HepG2 (cell line): Measurements from ENCODE around the gene PBX2. TPM values are rescaled to one million over a fixed set of nuclear protein-coding genes. Genes with fewer than 3 reads are reported as not detected.

ENCODE experiments used
- EP300 ChIP-seq, 3 experiments: sonication (generic) in 1 of 3; formaldehyde crosslinking in 1 of 3; IDR thresholded peaks; 2 replicates each; pipeline versions ENCODE4 v1.5.1 to v1.6.1; 2011 to 2020; ENCODE audit warnings: low read depth in 2 of 3, low read length in 2 of 3, borderline replicate concordance in 1 of 3, improper control_type of control experiment in 1 of 3, mild to moderate bottlenecking in 1 of 3, missing genetic modification reagents in 1 of 3, moderate library complexity in 1 of 3
- GATA4 ChIP-seq: sonication (generic); IDR thresholded peaks from 2 replicates; pipeline ENCODE4 v1.6.1; 2016; ENCODE audit warnings: antibody characterized with exemption, low read depth, borderline replicate concordance
- IKZF5 ChIP-seq: IDR thresholded peaks from 2 replicates; pipeline ENCODE4 v1.6.1; 2018; ENCODE audit warnings: missing genetic modification reagents, mild to moderate bottlenecking, missing compliant biosample characterization
- KMT2A ChIP-seq: sonication (generic); formaldehyde crosslinking; IDR thresholded peaks from 2 replicates; pipeline ENCODE4 v1.4.0; 2020; ENCODE audit warnings: missing genetic modification reagents
- MIXL1 ChIP-seq: IDR thresholded peaks from 2 replicates; pipeline ENCODE4 v1.6.1; 2016
- MTERF4 ChIP-seq: sonication (generic); formaldehyde crosslinking; IDR thresholded peaks from 2 replicates; pipeline ENCODE4 v1.8.0; 2023; ENCODE audit warnings: mild to moderate bottlenecking, missing genetic modification reagents
- NFE2L1 ChIP-seq: sonication (generic); formaldehyde crosslinking; IDR thresholded peaks from 2 replicates; pipeline ENCODE4 v1.4.0; 2020; ENCODE audit warnings: missing genetic modification reagents, mild to moderate bottlenecking, borderline replicate concordance
- NFKB2 ChIP-seq: sonication (generic); formaldehyde crosslinking; IDR thresholded peaks from 2 replicates; pipeline ENCODE4 v1.4.0; 2020; ENCODE audit warnings: missing genetic modification reagents, borderline replicate concordance
- NR0B2 ChIP-seq: sonication (generic); formaldehyde crosslinking; IDR thresholded peaks from 2 replicates; pipeline ENCODE4 v1.4.0; 2020; ENCODE audit warnings: mild to moderate bottlenecking, missing genetic modification reagents
- SNAPC2 ChIP-seq: sonication (generic); formaldehyde crosslinking; IDR thresholded peaks from 2 replicates; pipeline ENCODE4 v1.8.1; 2022; ENCODE audit warnings: mild to moderate bottlenecking, missing genetic modification reagents
- TBX3 ChIP-seq: fragments of 450-650 bp; IDR thresholded peaks from 2 replicates; pipeline ENCODE4 v1.6.1; 2017; ENCODE audit warnings: antibody characterized with exemption, mild to moderate bottlenecking, inconsistent platforms, borderline replicate concordance
- TERF1 ChIP-seq: sonication (generic); formaldehyde crosslinking; IDR thresholded peaks from 2 replicates; pipeline ENCODE4 v1.8.0; 2022; ENCODE audit warnings: mild to moderate bottlenecking, missing genetic modification reagents, moderate library complexity
- UBTF ChIP-seq: sonication (generic); formaldehyde crosslinking; IDR thresholded peaks from 2 replicates; pipeline ENCODE4 v1.4.0; 2020; ENCODE audit warnings: mild to moderate bottlenecking, missing genetic modification reagents
- ZNF263 ChIP-seq: sonication (generic); formaldehyde crosslinking; IDR thresholded peaks from 2 replicates; pipeline ENCODE4 v1.4.0; 2020; ENCODE audit warnings: missing genetic modification reagents
- ZNF329 ChIP-seq: sonication (generic); formaldehyde crosslinking; IDR thresholded peaks from 2 replicates; pipeline ENCODE4 v1.9.0; 2021; ENCODE audit warnings: low read depth, mild to moderate bottlenecking, missing genetic modification reagents
- ZNF576 ChIP-seq: sonication (generic); formaldehyde crosslinking; IDR thresholded peaks from 2 replicates; pipeline ENCODE4 v1.4.0; 2020; ENCODE audit warnings: mild to moderate bottlenecking, missing genetic modification reagents
- ZNF660 ChIP-seq: sonication (generic); formaldehyde crosslinking; IDR thresholded peaks from 2 replicates; pipeline ENCODE4 v1.5.1; 2020; ENCODE audit warnings: mild to moderate bottlenecking, low read depth, missing genetic modification reagents, borderline replicate concordance
- polyA plus RNA-seq, 8 experiments: library from polyadenylated mRNA; depleted of rRNA in 3 of 8; stranded (reverse) in 7 of 8; unstranded in 1 of 8; fragments of >200 nt; fragmentation: Illumina TruSeq in 4 of 8; extraction: Trizol in 4 of 8; gene quantifications; 2 replicates each; pipeline versions ENCODE4 v1.2.1 to v1.2.3, GENCODE V29; 2011 to 2016; ENCODE audit warnings: low read depth in 4 of 8, missing spikeins in 1 of 8, mixed read lengths in 1 of 8; ENCODE audit not compliant: insufficient read depth in 1 of 8
- total RNA-seq, 5 experiments: library from RNA; depleted of rRNA; stranded (reverse); fragments of >200 nt; fragmentation: Illumina TruSeq; extraction: Trizol; gene quantifications; 2 replicates each; pipeline ENCODE4 v1.2.3, GENCODE V29; 2016; ENCODE audit warnings: low read depth in 1 of 5

The PBX2 gene
- total and polyA plus RNA-seq, 2 of the 13 experiments (the other 11 are each of a cell fraction or from before 2014, with no cell fraction given) = 42.3 to 77.8 TPM

- no peak for TF ChIP-seq ZNF660 (CRISPR knock-in tag)
- no peak for TF ChIP-seq SNAPC2 (CRISPR knock-in tag)
- TF ChIP-seq ZNF329 (CRISPR knock-in tag) = 0 out of 2 replicates have a peak, but pooled peaks have one; percentile 37
- peak in 1 of 2 experiments; percentile 24; a peak in 1 of 4 replicates for TF ChIP-seq EP300 (IDR thresholded peaks at IDR 0.05; ENCODE audit: low read depth in 2 of 2, low read length in 2 of 2)
- TF ChIP-seq EP300 (CRISPR knock-in tag; IDR thresholded peaks at IDR 0.05; ENCODE audit: borderline replicate concordance) = no peak
- TF ChIP-seq NFKB2 (CRISPR knock-in tag) = peak; percentile 89; the same call in 1 of the 2 replicates
- TF ChIP-seq TBX3 = 0 out of 2 replicates have a peak, but pooled peaks have one; percentile 8
- no peak for TF ChIP-seq NFE2L1 (CRISPR knock-in tag)
- TF ChIP-seq MTERF4 (CRISPR knock-in tag) = no peak
- peak; percentile 58; the same call in 1 of the 2 replicates for TF ChIP-seq IKZF5 (CRISPR knock-in tag)
- no peak for TF ChIP-seq ZNF576
- TF ChIP-seq MIXL1 (CRISPR knock-in tag) = no peak
- no peak for TF ChIP-seq ZNF263 (CRISPR knock-in tag)
- no peak for TF ChIP-seq GATA4
- TF ChIP-seq NR0B2 (CRISPR knock-in tag) = no peak
- no peak for TF ChIP-seq TERF1
- TF ChIP-seq KMT2A (CRISPR knock-in tag) = peak; percentile 27
- TF ChIP-seq UBTF (CRISPR knock-in tag) = no peak
Measured at GRCh38 chr6:32175711-32176475, 14.1 kb downstream of the PBX2 start, which contains the start of gene AGPAT1 (continued).
